ENCODE measurements around the gene SMARCAD1. TPM values are rescaled to one million over a fixed set of nuclear protein-coding genes. Genes with fewer than 3 reads are reported as not detected.

Gene SMARCAD1
- total and polyA plus RNA-seq, 4 donors, result 7.5 to 58.3 (median 14.4) TPM

GRCh38 chr4:94232519-94232918, 24.9 kb downstream of the SMARCAD1 start:
- Histone ChIP-seq H3K9me3 (ENCODE audit: control insufficient read depth in 4 of 4, insufficient read depth in 3 of 4, low read length in 3 of 4) (no peaks in the 10 kb centered on the region), H3K4me1 (ENCODE audit: control insufficient read depth in 5 of 5, insufficient read depth in 5 of 5, low read length in 5 of 5) (peaks cover 0 to 5% (median 0%) of the 10 kb centered on the region in 5 donors), H3K9ac (ENCODE audit: insufficient read depth in 1 of 2, low read length in 2 of 2) (no peak overlapping the region), H3K36me3 (ENCODE audit: control insufficient read depth in 4 of 4, insufficient read depth in 4 of 4, low read length in 4 of 4) (peaks cover 0 to 21% (median 6%) of the 10 kb centered on the region in 4 donors), H3K27me3 (ENCODE audit: control insufficient read depth in 3 of 3, insufficient read depth in 3 of 3, low read length in 2 of 3) (no peaks in the 10 kb centered on the region), H3K27ac (ENCODE audit: low read depth in 1 of 2, low read length in 1 of 2) (no peak overlapping the region), H3K4me3 (no peak overlapping the region)
- TF ChIP-seq, protein P1, sequence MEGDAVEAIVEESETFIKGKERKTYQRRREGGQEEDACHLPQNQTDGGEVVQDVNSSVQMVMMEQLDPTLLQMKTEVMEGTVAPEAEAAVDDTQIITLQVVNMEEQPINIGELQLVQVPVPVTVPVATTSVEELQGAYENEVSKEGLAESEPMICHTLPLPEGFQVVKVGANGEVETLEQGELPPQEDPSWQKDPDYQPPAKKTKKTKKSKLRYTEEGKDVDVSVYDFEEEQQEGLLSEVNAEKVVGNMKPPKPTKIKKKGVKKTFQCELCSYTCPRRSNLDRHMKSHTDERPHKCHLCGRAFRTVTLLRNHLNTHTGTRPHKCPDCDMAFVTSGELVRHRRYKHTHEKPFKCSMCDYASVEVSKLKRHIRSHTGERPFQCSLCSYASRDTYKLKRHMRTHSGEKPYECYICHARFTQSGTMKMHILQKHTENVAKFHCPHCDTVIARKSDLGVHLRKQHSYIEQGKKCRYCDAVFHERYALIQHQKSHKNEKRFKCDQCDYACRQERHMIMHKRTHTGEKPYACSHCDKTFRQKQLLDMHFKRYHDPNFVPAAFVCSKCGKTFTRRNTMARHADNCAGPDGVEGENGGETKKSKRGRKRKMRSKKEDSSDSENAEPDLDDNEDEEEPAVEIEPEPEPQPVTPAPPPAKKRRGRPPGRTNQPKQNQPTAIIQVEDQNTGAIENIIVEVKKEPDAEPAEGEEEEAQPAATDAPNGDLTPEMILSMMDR (IDR thresholded peaks at IDR 0.05; ENCODE audit: control extremely low read depth, extremely low read depth), result no peak
- ATAC-seq (ENCODE audit: insufficient read depth, low FRiP score) (no peak), DNase-seq (no peak)
- 95% methylated on average over 6 of the region's 6 CpGs for WGBS, 2 donors

- TF ChIP-seq, protein P1 (IDR thresholded peaks at IDR 0.05; ENCODE audit: control extremely low read depth, extremely low read depth), result no peak
- ATAC-seq (ENCODE audit: insufficient read depth, low FRiP score) (no peak), DNase-seq (no peak)
- Histone ChIP-seq H3K27ac (ENCODE audit: low read depth in 1 of 2, low read length in 1 of 2) (no peak overlapping the region), H3K27me3 (ENCODE audit: control insufficient read depth in 3 of 3, insufficient read depth in 3 of 3, low read length in 2 of 3) (no peaks in the 10 kb centered on the region), H3K9ac (ENCODE audit: insufficient read depth in 1 of 2, low read length in 2 of 2) (no peak overlapping the region), H3K4me1 (ENCODE audit: control insufficient read depth in 5 of 5, insufficient read depth in 5 of 5, low read length in 5 of 5) (peaks cover 0 to 4% (median 0%) of the 10 kb centered on the region in 5 donors), H3K36me3 (ENCODE audit: control insufficient read depth in 4 of 4, insufficient read depth in 4 of 4, low read length in 4 of 4) (peaks cover 0 to 27% (median 5%) of the 10 kb centered on the region in 4 donors), H3K9me3 (ENCODE audit: control insufficient read depth in 4 of 4, insufficient read depth in 3 of 4, low read length in 3 of 4) (no peaks in the 10 kb centered on the region), H3K4me3 (no peak overlapping the region)
Measured at GRCh38 chr4:94235825-94236224, 28.2 kb downstream of the SMARCAD1 start.

DNA sequence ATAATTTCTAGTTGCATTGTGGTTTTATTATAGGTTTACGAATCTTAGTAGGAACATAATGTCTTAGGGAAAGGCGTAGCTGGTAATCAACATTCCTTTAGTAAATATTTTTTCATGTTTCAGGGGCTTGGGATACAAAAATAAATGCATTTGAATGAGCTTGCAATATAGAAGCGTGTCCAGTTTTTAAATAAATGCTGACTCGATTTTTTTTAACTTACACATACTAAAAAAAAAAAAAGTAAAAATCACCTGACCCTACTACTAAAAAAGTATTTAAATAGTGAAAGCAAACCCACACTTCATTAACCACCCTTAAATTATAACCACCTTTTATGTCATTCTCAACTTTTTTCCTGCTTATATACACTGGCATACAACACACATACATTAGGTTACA, 29.6 kb downstream of the SMARCAD1 start:
- no peak overlapping the region for H3K9ac ChIP-seq (ENCODE audit: insufficient read depth in 1 of 2, low read length in 2 of 2)
- peaks cover 0 to 4% (median 0%) of the 10 kb centered on the region in 5 donors for H3K4me1 ChIP-seq (ENCODE audit: control insufficient read depth in 5 of 5, insufficient read depth in 5 of 5, low read length in 5 of 5)
- TF ChIP-seq, protein P1 (IDR thresholded peaks at IDR 0.05; ENCODE audit: control extremely low read depth, extremely low read depth), result no peak
- no peaks in the 10 kb centered on the region for H3K27me3 ChIP-seq (ENCODE audit: control insufficient read depth in 3 of 3, insufficient read depth in 3 of 3, low read length in 2 of 3)
- DNase-seq, result no peak
- H3K4me3 ChIP-seq, result no peak overlapping the region
- WGBS, 2 donors, result 91 to 95% methylated on average over 4 of the region's 4 CpGs
- H3K27ac ChIP-seq (ENCODE audit: low read depth in 1 of 2, low read length in 1 of 2), result no peak overlapping the region
- peaks cover 5 to 35% (median 13%) of the 10 kb centered on the region in 4 donors for H3K36me3 ChIP-seq (ENCODE audit: control insufficient read depth in 4 of 4, insufficient read depth in 4 of 4, low read length in 4 of 4)
- ATAC-seq (ENCODE audit: insufficient read depth, low FRiP score), result no peak
- H3K9me3 ChIP-seq (ENCODE audit: control insufficient read depth in 4 of 4, insufficient read depth in 3 of 4, low read length in 3 of 4), result no peaks in the 10 kb centered on the region

- Histone ChIP-seq H3K27ac (ENCODE audit: low read depth in 1 of 2, low read length in 1 of 2) (no peak overlapping the region), H3K36me3 (ENCODE audit: control insufficient read depth in 4 of 4, insufficient read depth in 4 of 4, low read length in 4 of 4) (peaks cover 11 to 35% (median 16%) of the 10 kb centered on the region in 4 donors), H3K4me1 (ENCODE audit: control insufficient read depth in 5 of 5, insufficient read depth in 5 of 5, low read length in 5 of 5) (peaks cover 0 to 4% (median 0%) of the 10 kb centered on the region in 5 donors), H3K4me3 (no peak overlapping the region), H3K9ac (ENCODE audit: insufficient read depth in 1 of 2, low read length in 2 of 2) (no peak overlapping the region), H3K27me3 (ENCODE audit: control insufficient read depth in 3 of 3, insufficient read depth in 3 of 3, low read length in 2 of 3) (no peaks in the 10 kb centered on the region), H3K9me3 (ENCODE audit: control insufficient read depth in 4 of 4, insufficient read depth in 3 of 4, low read length in 3 of 4) (no peaks in the 10 kb centered on the region)
- ATAC-seq (ENCODE audit: insufficient read depth, low FRiP score) (no peak), DNase-seq (no peak)
- WGBS, 2 donors, result 63 to 80% methylated on average over 2 of the region's 2 CpGs
- TF ChIP-seq, protein P1 (IDR thresholded peaks at IDR 0.05; ENCODE audit: control extremely low read depth, extremely low read depth), result no peak
Measured at GRCh38 chr4:94238160-94238559, 30.5 kb downstream of the SMARCAD1 start.

All from lung (tissue), 12 donors.